T-helper 2 cell treated with Interferon-gamma antibody and Interleukin-4, amounts not matched to agents 100 ng/mL and 5 ng/mL, for 36 hours (primary cell): ENCODE measurements around the gene ZBTB46. TPM values are rescaled to one million over a fixed set of nuclear protein-coding genes. Genes with fewer than 3 reads are reported as not detected.

ENCODE experiments used
- intact Hi-C: fragments of 100-400 bp; cut with micrococcal nuclease; formaldehyde crosslinking; loops from one replicate; pipeline ENCODE4 v1.15.1; 2023
- total RNA-seq: library from RNA; stranded (reverse); gene quantifications from 2 replicates; pipeline ENCODE4 v1.2.3, GENCODE V29; 2022

Gene ZBTB46
- total RNA-seq, 1 donor from 2014 or later = 0.32 TPM

- intact Hi-C loops = no loop called here
Measured at GRCh38 chr20:63697868-63698545, 133.1 kb downstream of the ZBTB46 start.

GRCh38 chr20:63697357-63697867 lies 133.7 kb downstream of the ZBTB46 start:
- intact Hi-C loops = no loop called here

- intact Hi-C loops = no loop called here
Measured at GRCh38 chr20:63696628-63697356, 134.3 kb downstream of the ZBTB46 start, which contains the start of gene TNFRSF6B. Gene TNFRSF6B (plus strand): TSS chr20:63696652. CDS start chr20:63696768, 116 bp downstream.

- intact Hi-C loops = no loop called here
Measured at GRCh38 chr20:63696306-63696627, 134.8 kb downstream of the ZBTB46 start.

- intact Hi-C loops = no loop called here
Measured at GRCh38 chr20:63695424-63696305, 135.4 kb downstream of the ZBTB46 start.

- intact Hi-C loops = no loop called here
Measured at GRCh38 chr20:63694584-63695423, 136.3 kb downstream of the ZBTB46 start.

GRCh38 chr20:63693733-63694583 lies 137.1 kb downstream of the ZBTB46 start:
- intact Hi-C loops = no loop called here

Other genes with a start within 250 kb of the ZBTB46 start
- 16.3 and 17.4 TPM in 2 replicates for gene GMEB2, start 204.2 kb downstream of the ZBTB46 start, total RNA-seq
- gene STMN3, start 177.8 kb downstream of the ZBTB46 start, total RNA-seq = 25.9 and 27.3 TPM in 2 replicates
- 49.5 and 52.4 TPM in 2 replicates for gene RTEL1, start 173.0 kb downstream of the ZBTB46 start, total RNA-seq
- not detected in 2 replicates for gene TNFRSF6B, start 134.6 kb downstream of the ZBTB46 start, total RNA-seq
- 63.3 and 66.8 TPM in 2 replicates for gene ARFRP1, start 123.3 kb downstream of the ZBTB46 start, total RNA-seq
- 41.6 and 44.2 TPM in 2 replicates for gene ZGPAT, start 123.2 kb downstream of the ZBTB46 start, total RNA-seq
- 185 and 193 TPM in 2 replicates for gene LIME1, start 94.6 kb downstream of the ZBTB46 start, total RNA-seq
- 102 and 113 TPM in 2 replicates for gene SLC2A4RG, start 91.5 kb downstream of the ZBTB46 start, total RNA-seq
- gene ABHD16B, start 30.2 kb upstream of the ZBTB46 start, total RNA-seq = not detected in 2 replicates
- 46.4 and 48.3 TPM in 2 replicates for gene TPD52L2, start 34.0 kb upstream of the ZBTB46 start, total RNA-seq
- gene DNAJC5, start 63.9 kb upstream of the ZBTB46 start, total RNA-seq = 50.4 and 53.8 TPM in 2 replicates
- 46.3 and 47.7 TPM in 2 replicates for gene UCKL1, start 125.2 kb upstream of the ZBTB46 start, total RNA-seq
- gene ZNF512B, start 138.7 kb upstream of the ZBTB46 start, total RNA-seq = 25.8 and 26.9 TPM in 2 replicates
- 21.8 TPM in 2 replicates for gene SAMD10, start 148.4 kb upstream of the ZBTB46 start, total RNA-seq
- 69.3 and 69.4 TPM in 2 replicates for gene PRPF6, start 149.9 kb upstream of the ZBTB46 start, total RNA-seq
- gene C20orf204, start 204.9 kb upstream of the ZBTB46 start, total RNA-seq = 4.9 and 5.3 TPM in 2 replicates
- 0.68 and 0.75 TPM in 2 replicates for gene SOX18, start 218.4 kb upstream of the ZBTB46 start, total RNA-seq
- 60.8 and 61.5 TPM in 2 replicates for gene TCEA2, start 231.9 kb upstream of the ZBTB46 start, total RNA-seq
- 96.3 and 97.6 TPM in 2 replicates for gene RGS19, start 248.3 kb upstream of the ZBTB46 start, total RNA-seq
- gene OPRL1, start 248.8 kb upstream of the ZBTB46 start, total RNA-seq = 0.70 and 0.89 TPM in 2 replicates